Hepatocyte (in vitro differentiated cells): Measurements from ENCODE around the gene LCE1A. TPM values are rescaled to one million over a fixed set of nuclear protein-coding genes. Genes with fewer than 3 reads are reported as not detected.

ENCODE experiments used
- DNase-seq: peaks from one replicate; pipeline ENCODE4 v3.0.0-alpha.2; 2016; ENCODE audit warnings: low spot score
- H2AFZ ChIP-seq: fragments of 200-600 bp; sonication (generic); 2 replicates; pipeline ENCODE4 v1.6.0; 2016; ENCODE audit warnings: antibody characterized with exemption, mild to moderate bottlenecking
- H3K27ac ChIP-seq: fragments of 200-600 bp; sonication (generic); 2 replicates; pipeline ENCODE4 v1.5.1; 2016; ENCODE audit warnings: mild to moderate bottlenecking
- H3K27me3 ChIP-seq: fragments of 200-600 bp; sonication (generic); 2 replicates; pipeline ENCODE4 v1.6.1; 2016
- H3K36me3 ChIP-seq: fragments of 200-600 bp; sonication (generic); replicated peaks from 2 replicates; pipeline ENCODE4 v1.5.1; 2016; ENCODE audit warnings: low read depth; ENCODE audit not compliant: insufficient read depth
- H3K4me1 ChIP-seq: fragments of 200-600 bp; sonication (generic); 2 replicates; pipeline ENCODE4 v1.5.1; 2016; ENCODE audit warnings: mild to moderate bottlenecking, moderate library complexity; ENCODE audit not compliant: insufficient read depth
- H3K4me2 ChIP-seq: fragments of 200-600 bp; sonication (generic); 2 replicates; pipeline ENCODE4 v1.6.0; 2016
- H3K4me3 ChIP-seq: fragments of 200-600 bp; sonication (generic); 2 replicates; pipeline ENCODE4 v1.5.1; 2016; ENCODE audit warnings: mild to moderate bottlenecking
- H3K79me2 ChIP-seq: fragments of 200-600 bp; sonication (generic); 2 replicates; pipeline ENCODE4 v1.6.0; 2017; ENCODE audit warnings: mild to moderate bottlenecking
- H3K9me2 ChIP-seq: fragments of 200-600 bp; sonication (generic); replicated peaks from 2 replicates; pipeline ENCODE4 v1.6.0; 2017; ENCODE audit warnings: mild to moderate bottlenecking; ENCODE audit not compliant: insufficient read depth
- H3K9me3 ChIP-seq: fragments of 200-600 bp; sonication (generic); 2 replicates; pipeline ENCODE4 v1.5.1; 2016; ENCODE audit warnings: low read depth, mild to moderate bottlenecking
- H4K20me1 ChIP-seq: fragments of 200-600 bp; sonication (generic); 2 replicates; pipeline ENCODE4 v1.6.0; 2016; ENCODE audit warnings: mild to moderate bottlenecking; ENCODE audit not compliant: insufficient read depth, poor library complexity, severe bottlenecking
- CTCF ChIP-seq: fragments of 200-600 bp; sonication (generic); IDR thresholded peaks from 2 replicates; pipeline ENCODE4 v1.5.1; 2016; ENCODE audit warnings: antibody characterized with exemption, mild to moderate bottlenecking; ENCODE audit not compliant: poor library complexity
- EZH2 ChIP-seq: fragments of 200-600 bp; sonication (generic); IDR thresholded peaks from 2 replicates; pipeline ENCODE4 v1.6.1; 2016; ENCODE audit warnings: antibody characterized with exemption, mild to moderate bottlenecking, borderline replicate concordance
- EZH2phosphoT487 ChIP-seq: fragments of 200-600 bp; sonication (generic); IDR thresholded peaks from one replicate; pipeline ENCODE4 v1.6.1; 2018; ENCODE audit warnings: antibody characterized with exemption, mild to moderate bottlenecking, low read depth, moderate library complexity; ENCODE audit not compliant: unreplicated experiment, severe bottlenecking
- WGBS: methylation state at CpG from one replicate; pipeline ENCODE4 v1.1.6; 2016; ENCODE audit warnings: low lambda C conversion rate; ENCODE audit errors: missing lambda C conversion rate; 5-methylcytosine and 5-hydroxymethylcytosine counted together
- polyA plus RNA-seq: library from polyadenylated mRNA; unstranded; fragments of >200 nt; fragmentation: Nextera tagmentation; extraction: Ambion mirVana; gene quantifications from 2 replicates; pipeline ENCODE4 v1.2.1, GENCODE V29; 2016
- total RNA-seq: library from RNA; depleted of rRNA; stranded (reverse); fragments of >200 nt; gene quantifications from 2 replicates; pipeline ENCODE4 v1.2.3, GENCODE V29; 2014

Gene LCE1A
- total and polyA plus RNA-seq, 2 experiments from 2014 or later = not detected

GRCh38 chr1:152873495-152873894, 46.2 kb downstream of the LCE1A start:
- TF ChIP-seq EZH2 (no peak), EZH2phosphoT487 (no peak), CTCF (no peak)
- no peaks in the 10 kb centered on the region for H3K27me3 ChIP-seq

GRCh38 chr1:152876827-152877226, 49.6 kb downstream of the LCE1A start:
- H4K20me1 ChIP-seq = no peaks in the 10 kb centered on the region
- no peaks in the 10 kb centered on the region for H3K4me1 ChIP-seq
- H3K4me3 ChIP-seq = no peak overlapping the region
- H3K27ac ChIP-seq = no peak overlapping the region
- TF ChIP-seq EZH2 (no peak), CTCF (no peak), EZH2phosphoT487 (no peak)
- no peak overlapping the region for H3K4me2 ChIP-seq
- WGBS = 75% methylated on average over 1 of the region's 1 CpG
- H3K79me2 ChIP-seq = no peaks in the 10 kb centered on the region
- no peak overlapping the region for H2AFZ ChIP-seq
- no peaks in the 10 kb centered on the region for H3K36me3 ChIP-seq
- no peaks in the 10 kb centered on the region for H3K9me2 ChIP-seq
- no peak for DNase-seq
- H3K9me3 ChIP-seq = no peaks in the 10 kb centered on the region
- H3K27me3 ChIP-seq = no peaks in the 10 kb centered on the region

More at GRCh38 chr1:152873495-152873894, 46.2 kb downstream of the LCE1A start:
- Histone ChIP-seq H3K4me3 (no peak overlapping the region), H2AFZ (no peak overlapping the region), H3K27ac (no peak overlapping the region), H3K4me1 (no peaks in the 10 kb centered on the region), H4K20me1 (no peaks in the 10 kb centered on the region), H3K9me3 (no peaks in the 10 kb centered on the region), H3K4me2 (no peak overlapping the region), H3K79me2 (no peaks in the 10 kb centered on the region), H3K36me3 (no peaks in the 10 kb centered on the region), H3K9me2 (no peaks in the 10 kb centered on the region)
- no peak for DNase-seq

Other genes starting within 250 kb of the LCE1A start
- gene LCE3D, start 247.0 kb upstream of the LCE1A start, total RNA-seq = not detected in 2 replicates
- not detected in 2 replicates for gene LCE3D, start 247.0 kb upstream of the LCE1A start, polyA plus RNA-seq
- not detected in 2 replicates for gene LCE3C, start 227.2 kb upstream of the LCE1A start, total RNA-seq
- not detected in 2 replicates for gene LCE3C, start 227.2 kb upstream of the LCE1A start, polyA plus RNA-seq
- gene LCE3B, start 213.7 kb upstream of the LCE1A start, total RNA-seq = not detected in 2 replicates
- gene LCE3B, start 213.7 kb upstream of the LCE1A start, polyA plus RNA-seq = not detected in 2 replicates
- not detected in 2 replicates for gene LCE3A, start 204.4 kb upstream of the LCE1A start, total RNA-seq
- gene LCE3A, start 204.4 kb upstream of the LCE1A start, polyA plus RNA-seq = not detected in 2 replicates
- not detected in 2 replicates for gene LCE2D, start 164.1 kb upstream of the LCE1A start, total RNA-seq
- gene LCE2D, start 164.1 kb upstream of the LCE1A start, polyA plus RNA-seq = not detected in 2 replicates
- gene LCE2C, start 152.2 kb upstream of the LCE1A start, total RNA-seq = not detected in 2 replicates
- gene LCE2C, start 152.2 kb upstream of the LCE1A start, polyA plus RNA-seq = not detected in 2 replicates
- gene LCE2B, start 141.3 kb upstream of the LCE1A start, total RNA-seq = not detected in 2 replicates
- not detected in 2 replicates for gene LCE2B, start 141.3 kb upstream of the LCE1A start, polyA plus RNA-seq
- gene LCE2A, start 129.1 kb upstream of the LCE1A start, total RNA-seq = not detected in 2 replicates
- not detected in 2 replicates for gene LCE2A, start 129.1 kb upstream of the LCE1A start, polyA plus RNA-seq
- not detected in 2 replicates for gene LCE4A, start 119.3 kb upstream of the LCE1A start, total RNA-seq
- gene LCE4A, start 119.3 kb upstream of the LCE1A start, polyA plus RNA-seq = not detected in 2 replicates
- not detected in 2 replicates for gene KPRP, start 69.4 kb upstream of the LCE1A start, total RNA-seq
- gene KPRP, start 69.4 kb upstream of the LCE1A start, polyA plus RNA-seq = not detected in 2 replicates
- not detected in 2 replicates for gene LCE1F, start 52.3 kb upstream of the LCE1A start, total RNA-seq
- gene LCE1F, start 52.3 kb upstream of the LCE1A start, polyA plus RNA-seq = not detected in 2 replicates
- not detected in 2 replicates for gene LCE1E, start 41.2 kb upstream of the LCE1A start, total RNA-seq
- gene LCE1E, start 41.2 kb upstream of the LCE1A start, polyA plus RNA-seq = not detected in 2 replicates
- gene LCE1D, start 30.8 kb upstream of the LCE1A start, total RNA-seq = not detected in 2 replicates
- gene LCE1D, start 30.8 kb upstream of the LCE1A start, polyA plus RNA-seq = not detected in 2 replicates
- not detected in 2 replicates for gene LCE1C, start 20.8 kb upstream of the LCE1A start, total RNA-seq
- gene LCE1C, start 20.8 kb upstream of the LCE1A start, polyA plus RNA-seq = not detected in 2 replicates
- not detected in 2 replicates for gene LCE1B, start 15.5 kb upstream of the LCE1A start, total RNA-seq
- gene LCE1B, start 15.5 kb upstream of the LCE1A start, polyA plus RNA-seq = not detected in 2 replicates
- gene LCE6A, start 15.4 kb downstream of the LCE1A start, total RNA-seq = not detected in 2 replicates
- not detected in 2 replicates for gene LCE6A, start 15.4 kb downstream of the LCE1A start, polyA plus RNA-seq
- gene LCE7A, start 32.5 kb downstream of the LCE1A start, total RNA-seq = not detected in 2 replicates
- gene LCE7A, start 32.5 kb downstream of the LCE1A start, polyA plus RNA-seq = not detected in 2 replicates
- gene SMCP, start 50.8 kb downstream of the LCE1A start, total RNA-seq = not detected in 2 replicates
- not detected in 2 replicates for gene SMCP, start 50.8 kb downstream of the LCE1A start, polyA plus RNA-seq
- gene IVL, start 81.1 kb downstream of the LCE1A start, total RNA-seq = 0.52 TPM in 1 of 2 replicates, not detected in the other
- gene IVL, start 81.1 kb downstream of the LCE1A start, polyA plus RNA-seq = not detected in 2 replicates
- not detected in 2 replicates for gene SPRR5, start 119.7 kb downstream of the LCE1A start, total RNA-seq
- gene SPRR5, start 119.7 kb downstream of the LCE1A start, polyA plus RNA-seq = not detected in 2 replicates
- gene SPRR4, start 143.2 kb downstream of the LCE1A start, total RNA-seq = not detected in 2 replicates
- gene SPRR4, start 143.2 kb downstream of the LCE1A start, polyA plus RNA-seq = not detected in 2 replicates
- not detected in 2 replicates for gene SPRR1A, start 156.6 kb downstream of the LCE1A start, total RNA-seq
- not detected in 2 replicates for gene SPRR1A, start 156.6 kb downstream of the LCE1A start, polyA plus RNA-seq
- gene SPRR3, start 174.3 kb downstream of the LCE1A start, total RNA-seq = not detected in 2 replicates
- gene SPRR3, start 174.3 kb downstream of the LCE1A start, polyA plus RNA-seq = 0.40 and 0.72 TPM in 2 replicates
- not detected in 2 replicates for gene SPRR1B, start 203.7 kb downstream of the LCE1A start, total RNA-seq
- gene SPRR1B, start 203.7 kb downstream of the LCE1A start, polyA plus RNA-seq = 0.54 TPM in 1 of 2 replicates, not detected in the other
- not detected in 2 replicates for gene SPRR2D, start 213.6 kb downstream of the LCE1A start, total RNA-seq
- not detected in 2 replicates for gene SPRR2D, start 213.6 kb downstream of the LCE1A start, polyA plus RNA-seq
- gene SPRR2A, start 230.0 kb downstream of the LCE1A start, total RNA-seq = not detected in 2 replicates
- gene SPRR2A, start 230.0 kb downstream of the LCE1A start, polyA plus RNA-seq = 1.1 TPM in 1 of 2 replicates, not detected in the other
- gene SPRR2B, start 244.1 kb downstream of the LCE1A start, total RNA-seq = not detected in 2 replicates
- gene SPRR2B, start 244.1 kb downstream of the LCE1A start, polyA plus RNA-seq = not detected in 2 replicates